AG04450 (cell line): ENCODE measurements around the gene MMAB. TPM values are rescaled to one million over a fixed set of nuclear protein-coding genes. Genes with fewer than 3 reads are reported as not detected.

Source experiments
- CTCF ChIA-PET: fragments of 300-600, 350-600 bp; formaldehyde crosslinking; extraction: SDS; loops from one replicate; lab custom pipeline; 2022; ENCODE audit warnings: antibody characterized with exemption, inconsistent platforms; lab: Charles Lee
- POLR2A ChIA-PET: fragments of 350-600 bp; formaldehyde crosslinking; extraction: SDS; loops from one replicate; lab custom pipeline; 2021; ENCODE audit warnings: antibody characterized with exemption, inconsistent platforms; lab: Yijun Ruan, JAX
- DNase-seq: peaks from one replicate; pipeline ENCODE4 v3.0.0-alpha.2; 2011; ENCODE audit warnings: low read depth, low spot score
- H3K27ac ChIP-seq: one replicate; pipeline ENCODE4 v1.5.1; 2012; ENCODE audit warnings: low read depth, low read length, control low read depth
- H3K27me3 ChIP-seq: one replicate; pipeline ENCODE4 v1.6.0; 2012; ENCODE audit warnings: low read length; ENCODE audit not compliant: control insufficient read depth, insufficient read depth
- H3K4me3 ChIP-seq: 2 replicates; pipeline ENCODE4 v1.5.1; 2011; ENCODE audit warnings: mild to moderate bottlenecking, low read depth, low read length, control low read depth
- H3K9me3 ChIP-seq: 2 replicates; pipeline ENCODE4 v1.5.1; 2012; ENCODE audit warnings: low read length; ENCODE audit not compliant: control insufficient read depth, insufficient read depth
- CTCF ChIP-seq: IDR thresholded peaks from 2 replicates; pipeline ENCODE4 v1.5.1; 2011; ENCODE audit warnings: low read depth, low read length, control low read depth, inconsistent platforms
- polyA plus RNA-seq: library from polyadenylated mRNA; depleted of rRNA; stranded (reverse); fragments of >200 nt; gene quantifications from 2 replicates; pipeline ENCODE4 v1.2.3, GENCODE V29; 2011

Gene MMAB
- polyA plus RNA-seq, 1 experiment = 13.0 TPM

GRCh38 chr12:109597414-109597794, 24.1 kb upstream of the MMAB start:
- POLR2A ChIA-PET = interaction anchor here (0.7 kb wide), 1 partner anchor 23 kb away, joined by 3 read pairs; no protein-coding TSS in a partner anchor
- H3K27me3 ChIP-seq = peaks cover 6% of the 10 kb centered on the region
- DNase-seq = no peak
- no peak overlapping the region for H3K27ac ChIP-seq
- CTCF ChIA-PET = interaction anchor here (0.6 to 7.6 kb wide), 48 partner anchors 8 to 256 kb away, joined by 3 to 201 read pairs (median 5); partner anchors contain the start of genes MMAB and MVK
- no peaks in the 10 kb centered on the region for H3K9me3 ChIP-seq
- no peak overlapping the region for H3K4me3 ChIP-seq
- TF ChIP-seq CTCF = no peak

- Histone ChIP-seq H3K27me3 (peaks cover under 1% of the 10 kb centered on the region), H3K27ac (no peak overlapping the region), H3K9me3 (no peaks in the 10 kb centered on the region), H3K4me3 (no peak overlapping the region)
- no peak for TF ChIP-seq CTCF
- DNase-seq = no peak
- CTCF ChIA-PET = interaction anchor here (0.7 to 7.6 kb wide), 35 partner anchors 7 to 257 kb away, joined by 3 to 201 read pairs (median 6); partner anchors contain the start of genes MMAB and MVK
- POLR2A ChIA-PET = no interaction called here
Measured at GRCh38 chr12:109596418-109597244, 23.3 kb upstream of the MMAB start.

- TF ChIP-seq CTCF = no peak
- Histone ChIP-seq H3K4me3 (no peak overlapping the region), H3K27ac (no peak overlapping the region), H3K9me3 (no peaks in the 10 kb centered on the region), H3K27me3 (no peaks in the 10 kb centered on the region)
- POLR2A ChIA-PET = no interaction called here
- CTCF ChIA-PET = interaction anchor here (0.7 to 7.6 kb wide), 4 partner anchors 11 to 210 kb away, joined by 3 to 201 read pairs (median 15); no protein-coding TSS in a partner anchor
- no peak for DNase-seq
Measured at GRCh38 chr12:109595321-109595902, 22.1 kb upstream of the MMAB start.

- CTCF ChIA-PET = interaction anchor here (1.2 to 7.6 kb wide), 2 partner anchors 182 to 211 kb away, joined by 4 to 201 read pairs; no protein-coding TSS in a partner anchor
- no peak overlapping the region for H3K4me3 ChIP-seq
- DNase-seq = no peak
- POLR2A ChIA-PET = no interaction called here
- H3K9me3 ChIP-seq = no peaks in the 10 kb centered on the region
- H3K27me3 ChIP-seq = no peaks in the 10 kb centered on the region
- no peak for TF ChIP-seq CTCF
- H3K27ac ChIP-seq = no peak overlapping the region
Measured at GRCh38 chr12:109594556-109595317, 21.4 kb upstream of the MMAB start.
